GM12878 (cell line): ENCODE results near the gene SHC4.

Experiments used
- CTCF ChIP-seq, 3 experiments: IDR thresholded peaks in 2 of 3; conservative IDR thresholded peaks in 1 of 3; 2 replicates each; pipeline ENCODE4 v1.5.1; 2011; ENCODE audit warnings: low read depth in 3 of 3, low read length in 3 of 3, mild to moderate bottlenecking in 3 of 3, control low read depth in 2 of 3, moderate library complexity in 2 of 3, inconsistent platforms in 1 of 3, mixed read lengths in 1 of 3; ENCODE audit not compliant: control insufficient read depth in 2 of 3, insufficient read depth in 1 of 3; ENCODE audit errors: extremely low read depth in 1 of 3
- ELK1 ChIP-seq: IDR thresholded peaks from 2 replicates; pipeline ENCODE4 v1.6.1; 2012; ENCODE audit warnings: low read depth, low read length, improper control_type of control experiment
- HCFC1 ChIP-seq: fragments of 150-350 bp; IDR thresholded peaks from 2 replicates; pipeline ENCODE4 v1.6.1; 2014; ENCODE audit warnings: low read length
- KLF5 ChIP-seq: fragments of 450-650 bp; IDR thresholded peaks from 2 replicates; pipeline ENCODE4 v1.6.1; 2014; ENCODE audit warnings: mild to moderate bottlenecking; ENCODE audit not compliant: partially characterized antibody
- PKNOX1 ChIP-seq: fragments of 450-650 bp; IDR thresholded peaks from 2 replicates; pipeline ENCODE4 v1.6.1; 2016; ENCODE audit warnings: mild to moderate bottlenecking
- POLR2A ChIP-seq: IDR thresholded peaks from 2 replicates; pipeline ENCODE4 v1.6.1; 2011; ENCODE audit warnings: low read depth, mild to moderate bottlenecking, low read length
- SMARCA5 ChIP-seq: fragments of 450-650 bp; IDR thresholded peaks from 2 replicates; pipeline ENCODE4 v1.6.1; 2017; ENCODE audit warnings: mild to moderate bottlenecking
- YBX1 ChIP-seq: fragments of 450-650 bp; IDR thresholded peaks from 2 replicates; pipeline ENCODE4 v1.6.1; 2016; ENCODE audit warnings: antibody characterized with exemption
- YY1 ChIP-seq: IDR thresholded peaks from 2 replicates; pipeline ENCODE4 v1.6.1; 2011; ENCODE audit warnings: low read depth, mild to moderate bottlenecking, low read length
- ZBTB4 ChIP-seq: fragments of 450-650 bp; formaldehyde crosslinking; IDR thresholded peaks from 2 replicates; pipeline ENCODE4 v1.4.0; 2022; ENCODE audit warnings: mild to moderate bottlenecking, moderate library complexity
- ZBTB40 ChIP-seq: fragments of 450-650 bp; IDR thresholded peaks from 2 replicates; pipeline ENCODE4 v1.6.1; 2016; ENCODE audit warnings: mild to moderate bottlenecking, moderate library complexity, borderline replicate concordance
- TF ChIP-seq, protein P1 (sequence below): IDR thresholded peaks from 2 replicates; pipeline ENCODE4 v1.6.1; 2011; ENCODE audit warnings: mild to moderate bottlenecking, low read depth, low read length, moderate library complexity; ENCODE audit not compliant: insufficient replicate concordance
- TF ChIP-seq, protein P2 (sequence below): IDR thresholded peaks from 2 replicates; pipeline ENCODE4 v1.6.1; 2012; ENCODE audit warnings: low read depth, low read length, improper control_type of control experiment
- TF ChIP-seq, protein P3 (sequence below): IDR thresholded peaks from 2 replicates; pipeline ENCODE4 v1.6.1; 2011; ENCODE audit warnings: borderline replicate concordance, low read depth, mild to moderate bottlenecking, moderate library complexity, low read length; ENCODE audit not compliant: insufficient read depth, poor library complexity, severe bottlenecking

DNA sequence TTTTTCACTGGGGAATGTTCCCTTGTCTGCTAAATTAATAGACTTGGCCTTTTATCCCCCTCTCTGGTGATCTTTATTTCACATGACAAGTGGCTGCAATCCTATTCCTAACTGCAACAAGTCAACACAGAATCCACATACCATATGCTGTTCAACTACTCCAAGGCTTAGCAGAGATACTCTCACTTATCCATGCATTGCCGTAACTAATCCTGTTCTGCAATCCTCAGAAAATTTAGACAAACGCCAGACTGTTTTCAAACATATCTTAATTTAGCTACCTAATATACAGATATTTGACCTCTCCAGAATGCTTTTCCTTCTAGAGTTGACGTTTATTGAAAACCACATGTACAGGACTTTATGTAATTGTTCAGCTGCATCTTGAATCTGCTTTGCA, 47.9 kb downstream of the SHC4 start:
- TF ChIP-seq YY1 (no peak), HCFC1 (no peak), ZBTB40 (no peak), PKNOX1 (no peak), POLR2A (no peak), ZBTB4 (CRISPR knock-in tag) (no peak), YBX1 (no peak), KLF5 (no peak), ELK1 (no peak), SMARCA5 (no peak), CTCF (IDR thresholded peaks at IDR 0.05 in 2 of 3, conservative IDR thresholded peaks at IDR 0.05 in 1 of 3; ENCODE audit: control insufficient read depth in 2 of 3, extremely low read depth in 1 of 3, insufficient read depth in 1 of 3, low read depth in 3 of 3, low read length in 3 of 3) (no peak)
- TF ChIP-seq, protein P1, sequence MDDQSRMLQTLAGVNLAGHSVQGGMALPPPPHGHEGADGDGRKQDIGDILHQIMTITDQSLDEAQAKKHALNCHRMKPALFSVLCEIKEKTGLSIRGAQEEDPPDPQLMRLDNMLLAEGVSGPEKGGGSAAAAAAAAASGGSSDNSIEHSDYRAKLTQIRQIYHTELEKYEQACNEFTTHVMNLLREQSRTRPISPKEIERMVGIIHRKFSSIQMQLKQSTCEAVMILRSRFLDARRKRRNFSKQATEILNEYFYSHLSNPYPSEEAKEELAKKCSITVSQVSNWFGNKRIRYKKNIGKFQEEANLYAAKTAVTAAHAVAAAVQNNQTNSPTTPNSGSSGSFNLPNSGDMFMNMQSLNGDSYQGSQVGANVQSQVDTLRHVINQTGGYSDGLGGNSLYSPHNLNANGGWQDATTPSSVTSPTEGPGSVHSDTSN = no peak
- TF ChIP-seq, protein P2, sequence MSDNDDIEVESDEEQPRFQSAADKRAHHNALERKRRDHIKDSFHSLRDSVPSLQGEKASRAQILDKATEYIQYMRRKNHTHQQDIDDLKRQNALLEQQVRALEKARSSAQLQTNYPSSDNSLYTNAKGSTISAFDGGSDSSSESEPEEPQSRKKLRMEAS = no peak
- TF ChIP-seq, protein P3, sequence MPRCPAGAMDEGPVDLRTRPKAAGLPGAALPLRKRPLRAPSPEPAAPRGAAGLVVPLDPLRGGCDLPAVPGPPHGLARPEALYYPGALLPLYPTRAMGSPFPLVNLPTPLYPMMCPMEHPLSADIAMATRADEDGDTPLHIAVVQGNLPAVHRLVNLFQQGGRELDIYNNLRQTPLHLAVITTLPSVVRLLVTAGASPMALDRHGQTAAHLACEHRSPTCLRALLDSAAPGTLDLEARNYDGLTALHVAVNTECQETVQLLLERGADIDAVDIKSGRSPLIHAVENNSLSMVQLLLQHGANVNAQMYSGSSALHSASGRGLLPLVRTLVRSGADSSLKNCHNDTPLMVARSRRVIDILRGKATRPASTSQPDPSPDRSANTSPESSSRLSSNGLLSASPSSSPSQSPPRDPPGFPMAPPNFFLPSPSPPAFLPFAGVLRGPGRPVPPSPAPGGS = no peak
